Caco-2 (cell line): ENCODE results near the gene THADA. TPM values are rescaled to one million over a fixed set of nuclear protein-coding genes. Genes with fewer than 3 reads are reported as not detected.
A peak's percentile ranks its signal among the peaks of the same experiment; 100 is the strongest.

Source experiments
- BruUV-seq: library from RNA; stranded (reverse); fragments of 400-500 nt; replicated peaks from 2 replicates; lab custom pipeline; 2021; lab: Mats Ljungman, UMichigan
- CTCF ChIA-PET: fragments of 300-600 bp; sonication (Branson Sonifier 250); formaldehyde crosslinking; loops from one replicate; lab custom pipeline; 2022; ENCODE audit warnings: antibody characterized with exemption; lab: Charles Lee
- POLR2A ChIA-PET: fragments of 300-600 bp; sonication (Branson Sonifier 250); formaldehyde crosslinking; loops from one replicate; lab custom pipeline; 2022; ENCODE audit warnings: antibody characterized with exemption; lab: Charles Lee
- DNase-seq, 2 experiments: peaks; one replicate each; pipeline versions ENCODE4 v3.0.0 to v3.0.0-alpha.2; 2020 to 2022
- H3K27me3 ChIP-seq: replicated peaks from 2 replicates; pipeline ENCODE4 v1.6.0; 2011; ENCODE audit warnings: low read length; ENCODE audit not compliant: control insufficient read depth, insufficient read depth
- H3K36me3 ChIP-seq: 2 replicates; pipeline ENCODE4 v1.5.1; 2011; ENCODE audit warnings: low read length; ENCODE audit not compliant: control insufficient read depth, insufficient read depth
- H3K4me1 ChIP-seq: fragments of 250-450 bp; sonication (Bioruptor Pico); 2 replicates; pipeline ENCODE4 v1.5.1; 2020; ENCODE audit warnings: mild to moderate bottlenecking
- H3K4me3 ChIP-seq: 2 replicates; pipeline ENCODE4 v1.5.1; 2011; ENCODE audit warnings: low read depth, mild to moderate bottlenecking, control low read depth, low read length
- H3K9me3 ChIP-seq: fragments of 250-450 bp; sonication (Bioruptor Pico); 2 replicates; pipeline ENCODE4 v1.5.1; 2020; ENCODE audit warnings: mild to moderate bottlenecking, moderate library complexity
- H3K27ac Mint-ChIP-seq: one replicate; pipeline ENCODE4 v1.8.0; 2022; ENCODE audit warnings: mixed read lengths; ENCODE audit not compliant: unreplicated experiment
- H3K27me3 Mint-ChIP-seq: one replicate; pipeline ENCODE4 v1.8.0; 2022; ENCODE audit warnings: mixed read lengths; ENCODE audit not compliant: insufficient read depth, unreplicated experiment
- H3K36me3 Mint-ChIP-seq: one replicate; pipeline ENCODE4 v1.8.0; 2022; ENCODE audit warnings: mild to moderate bottlenecking, mixed read lengths; ENCODE audit not compliant: insufficient read depth, unreplicated experiment
- H3K4me1 Mint-ChIP-seq: one replicate; pipeline ENCODE4 v1.8.0; 2022; ENCODE audit warnings: low read depth, mixed read lengths; ENCODE audit not compliant: unreplicated experiment
- H3K4me3 Mint-ChIP-seq: one replicate; pipeline ENCODE4 v1.8.0; 2022; ENCODE audit warnings: mild to moderate bottlenecking, moderate library complexity, mixed read lengths; ENCODE audit not compliant: unreplicated experiment
- H3K9me3 Mint-ChIP-seq: one replicate; pipeline ENCODE4 v1.8.0; 2022; ENCODE audit warnings: mixed read lengths; ENCODE audit not compliant: unreplicated experiment
- CTCF ChIP-seq, 2 experiments: fragments of 200-600 bp in 1 of 2; IDR thresholded peaks; 1 replicate in 1 of 2; 2 replicates in 1 of 2; pipeline versions ENCODE4 v1.5.1 to v1.8.0; 2011 to 2022; ENCODE audit warnings: antibody characterized with exemption in 1 of 2, control low read depth in 1 of 2, inconsistent platforms in 1 of 2, low read depth in 1 of 2, low read length in 1 of 2, mild to moderate bottlenecking in 1 of 2, moderate library complexity in 1 of 2; ENCODE audit not compliant: insufficient read depth in 1 of 2, severe bottlenecking in 1 of 2, unreplicated experiment in 1 of 2
- intact Hi-C: fragments of 100-400 bp; cut with micrococcal nuclease; formaldehyde crosslinking; loops from one replicate; pipeline ENCODE4 v1.10.0; 2022; ENCODE audit not compliant: unreplicated experiment
- total RNA-seq: library from RNA; stranded (reverse); gene quantifications from 2 replicates; pipeline ENCODE4 v1.2.3, GENCODE V29; 2022

THADA gene
- total RNA-seq, 1 experiment from 2014 or later = 33.8 TPM

- peak overlapping the region; percentile 77 for H3K27ac Mint-ChIP-seq
- no peaks in the 10 kb centered on the region for H3K27me3 ChIP-seq
- CTCF ChIA-PET = interaction anchor here (2.0 kb wide), 1 partner anchor 10 kb away, joined by 7 read pairs; no protein-coding TSS in a partner anchor
Observed at GRCh38 chr2:43436431-43436830, 159.4 kb downstream of the THADA start.

GRCh38 chr2:43435746-43436145 is 160.1 kb downstream of the THADA start:
- no peak for TF ChIP-seq CTCF (IDR thresholded peaks at IDR 0.05; ENCODE audit: insufficient read depth in 1 of 2, low read depth in 1 of 2, low read length in 1 of 2, severe bottlenecking in 1 of 2, unreplicated experiment in 1 of 2)
- Mint-ChIP-seq H3K4me3 (no peak overlapping the region), H3K4me1 (peaks cover 33% of the 10 kb centered on the region), H3K9me3 (peaks cover 9% of the 10 kb centered on the region), H3K36me3 (peaks cover 25% of the 10 kb centered on the region), H3K27ac (no peak overlapping the region), H3K27me3 (no peaks in the 10 kb centered on the region)
- Histone ChIP-seq H3K4me1 (peaks cover 50% of the 10 kb centered on the region), H3K27me3 (no peaks in the 10 kb centered on the region), H3K4me3 (no peak overlapping the region), H3K9me3 (no peaks in the 10 kb centered on the region), H3K36me3 (no peaks in the 10 kb centered on the region)
- intact Hi-C loops = no loop called here
- CTCF ChIA-PET = interaction anchor here (2.0 kb wide), 1 partner anchor 9 kb away, joined by 7 read pairs; no protein-coding TSS in a partner anchor
- no peak for DNase-seq
- BruUV-seq = no TSS peak
- POLR2A ChIA-PET = interaction anchor here (0.6 to 1.1 kb wide), 3 partner anchors 9 to 43 kb away, joined by 3 to 6 read pairs (median 4); no protein-coding TSS in a partner anchor

More at GRCh38 chr2:43436431-43436830, 159.4 kb downstream of the THADA start:
- peaks cover 18% of the 10 kb centered on the region for H3K36me3 Mint-ChIP-seq
- intact Hi-C loops = no loop called here
- no peak for TF ChIP-seq CTCF (IDR thresholded peaks at IDR 0.05; ENCODE audit: insufficient read depth in 1 of 2, low read depth in 1 of 2, low read length in 1 of 2, severe bottlenecking in 1 of 2, unreplicated experiment in 1 of 2)
- H3K9me3 Mint-ChIP-seq = peaks cover 10% of the 10 kb centered on the region
- no peak for DNase-seq
- TSS peak; percentile 47 for BruUV-seq
- no peak overlapping the region for H3K4me3 Mint-ChIP-seq
- H3K4me1 ChIP-seq = peaks cover 57% of the 10 kb centered on the region
- POLR2A ChIA-PET = interaction anchor here (0.9 to 1.1 kb wide), 2 partner anchors 10 to 12 kb away, joined by 3 to 6 read pairs; no protein-coding TSS in a partner anchor
- H3K4me3 ChIP-seq = no peak overlapping the region
- H3K36me3 ChIP-seq = no peaks in the 10 kb centered on the region
- H3K9me3 ChIP-seq = no peaks in the 10 kb centered on the region
- peaks cover 33% of the 10 kb centered on the region for H3K4me1 Mint-ChIP-seq
- H3K27me3 Mint-ChIP-seq = no peaks in the 10 kb centered on the region

- Mint-ChIP-seq H3K4me1 (peaks cover 12% of the 10 kb centered on the region), H3K4me3 (no peak overlapping the region), H3K27me3 (no peaks in the 10 kb centered on the region), H3K27ac (no peak overlapping the region), H3K36me3 (peaks cover 31% of the 10 kb centered on the region), H3K9me3 (peaks cover 9% of the 10 kb centered on the region)
- Histone ChIP-seq H3K36me3 (no peaks in the 10 kb centered on the region), H3K9me3 (no peaks in the 10 kb centered on the region), H3K4me3 (no peak overlapping the region), H3K4me1 (peaks cover 27% of the 10 kb centered on the region), H3K27me3 (no peaks in the 10 kb centered on the region)
- no peak for DNase-seq
- POLR2A ChIA-PET = no interaction called here
- CTCF ChIA-PET = no interaction called here
- TF ChIP-seq CTCF (IDR thresholded peaks at IDR 0.05; ENCODE audit: insufficient read depth in 1 of 2, low read depth in 1 of 2, low read length in 1 of 2, severe bottlenecking in 1 of 2, unreplicated experiment in 1 of 2) = no peak
- intact Hi-C loops = no loop called here
- no TSS peak for BruUV-seq
Observed at GRCh38 chr2:43430489-43430888, 165.3 kb downstream of the THADA start.
